ENCODE results near the gene DBNDD1. TPM values are rescaled to one million over a fixed set of nuclear protein-coding genes. Genes with fewer than 3 reads are reported as not detected.
A peak's percentile ranks its signal among the peaks of the same experiment; 100 is the strongest.

Gene DBNDD1
- total and polyA plus RNA-seq, 2 experiments from 2014 or later: 5.5 to 18.2 TPM

DNA sequence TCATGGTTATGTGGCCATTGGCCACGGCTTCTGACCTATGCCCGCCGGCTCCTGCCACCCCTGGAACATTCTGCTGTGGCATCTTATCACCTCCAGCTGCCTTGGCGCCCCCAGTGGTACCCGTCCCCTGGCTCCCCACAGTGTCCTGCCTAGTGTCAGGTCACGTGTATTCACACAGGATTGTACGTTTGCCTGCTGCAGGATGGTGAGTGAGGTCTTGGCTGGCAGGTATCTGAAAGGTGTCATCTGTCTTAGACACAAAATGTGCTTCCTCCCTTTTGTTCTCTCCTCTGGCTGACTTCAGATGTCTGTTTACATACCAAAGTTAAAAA, 24.9 kb downstream of the DBNDD1 start:
- TF ChIP-seq EZH2phosphoT487 (IDR thresholded peaks at IDR 0.05; ENCODE audit: low read depth, severe bottlenecking, unreplicated experiment) (no peak), CTCF (IDR thresholded peaks at IDR 0.05; ENCODE audit: poor library complexity) (no peak)
- H3K4me2 ChIP-seq: no peak overlapping the region
- H4K20me1 ChIP-seq (ENCODE audit: insufficient read depth, poor library complexity, severe bottlenecking): no peaks in the 10 kb centered on the region
- no peaks in the 10 kb centered on the region for H3K4me1 ChIP-seq (ENCODE audit: insufficient read depth)
- no peak overlapping the region for H3K4me3 ChIP-seq
- WGBS (ENCODE audit: low lambda C conversion rate, missing lambda C conversion rate): 89% methylated on average over 7 of the region's 7 CpGs
- H2AFZ ChIP-seq: no peak overlapping the region
- H3K36me3 ChIP-seq (replicated peaks; ENCODE audit: insufficient read depth, low read depth): no peaks in the 10 kb centered on the region
- no peak for DNase-seq (ENCODE audit: low spot score)
- peak overlapping the region; percentile 93 for H3K27ac ChIP-seq
- H3K79me2 ChIP-seq: no peaks in the 10 kb centered on the region
- no peaks in the 10 kb centered on the region for H3K9me2 ChIP-seq (replicated peaks; ENCODE audit: insufficient read depth)
- H3K27me3 ChIP-seq: no peaks in the 10 kb centered on the region
- no peaks in the 10 kb centered on the region for H3K9me3 ChIP-seq (ENCODE audit: low read depth)

DNA sequence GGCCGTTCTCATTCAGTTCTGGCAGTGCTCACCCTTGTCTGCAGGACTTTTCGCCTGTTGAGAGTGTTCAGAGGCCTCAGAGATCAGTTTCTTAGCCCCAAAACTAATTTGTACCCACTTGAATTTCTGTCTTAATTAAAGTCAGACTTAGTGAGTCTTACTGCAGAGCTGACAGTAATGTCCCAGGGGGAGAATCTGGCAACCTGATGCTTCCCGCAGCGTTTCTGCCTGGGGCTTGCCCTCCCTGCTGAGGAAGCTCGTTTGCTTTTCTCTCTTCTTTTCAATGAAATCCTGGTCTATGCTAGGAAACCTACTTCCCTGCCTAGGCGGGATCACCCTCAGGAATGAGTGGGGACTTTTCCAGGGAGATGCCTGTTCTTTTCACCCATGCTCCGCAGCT, 25.3 kb downstream of the DBNDD1 start:
- Histone ChIP-seq H3K4me1 (ENCODE audit: insufficient read depth) (no peaks in the 10 kb centered on the region), H3K27ac (peak overlapping the region; percentile 93), H3K9me3 (ENCODE audit: low read depth) (no peaks in the 10 kb centered on the region), H3K4me2 (no peak overlapping the region), H2AFZ (no peak overlapping the region), H4K20me1 (ENCODE audit: insufficient read depth, poor library complexity, severe bottlenecking) (no peaks in the 10 kb centered on the region), H3K9me2 (replicated peaks; ENCODE audit: insufficient read depth) (no peaks in the 10 kb centered on the region), H3K79me2 (no peaks in the 10 kb centered on the region), H3K27me3 (no peaks in the 10 kb centered on the region), H3K4me3 (no peak overlapping the region), H3K36me3 (replicated peaks; ENCODE audit: insufficient read depth, low read depth) (no peaks in the 10 kb centered on the region)
- TF ChIP-seq EZH2 (IDR thresholded peaks at IDR 0.05; ENCODE audit: borderline replicate concordance) (no peak), CTCF (IDR thresholded peaks at IDR 0.05; ENCODE audit: poor library complexity) (no peak), EZH2phosphoT487 (IDR thresholded peaks at IDR 0.05; ENCODE audit: low read depth, severe bottlenecking, unreplicated experiment) (no peak)
- no peak for DNase-seq (ENCODE audit: low spot score)
- WGBS (ENCODE audit: low lambda C conversion rate, missing lambda C conversion rate): 89% methylated on average over 7 of the region's 7 CpGs

GRCh38 chr16:89993377-89993776, 25.9 kb downstream of the DBNDD1 start:
- no peak overlapping the region for H3K27ac ChIP-seq
- DNase-seq (ENCODE audit: low spot score): no peak
- H3K79me2 ChIP-seq: no peaks in the 10 kb centered on the region
- no peak overlapping the region for H2AFZ ChIP-seq
- H4K20me1 ChIP-seq (ENCODE audit: insufficient read depth, poor library complexity, severe bottlenecking): no peaks in the 10 kb centered on the region
- H3K4me3 ChIP-seq: no peak overlapping the region
- H3K27me3 ChIP-seq: no peaks in the 10 kb centered on the region
- H3K9me3 ChIP-seq (ENCODE audit: low read depth): no peaks in the 10 kb centered on the region
- H3K36me3 ChIP-seq (replicated peaks; ENCODE audit: insufficient read depth, low read depth): no peaks in the 10 kb centered on the region
- no peak overlapping the region for H3K4me2 ChIP-seq
- TF ChIP-seq EZH2phosphoT487 (IDR thresholded peaks at IDR 0.05; ENCODE audit: low read depth, severe bottlenecking, unreplicated experiment): no peak
- no peak for TF ChIP-seq CTCF (IDR thresholded peaks at IDR 0.05; ENCODE audit: poor library complexity)
- no peak for TF ChIP-seq EZH2 (IDR thresholded peaks at IDR 0.05; ENCODE audit: borderline replicate concordance)
- H3K9me2 ChIP-seq (replicated peaks; ENCODE audit: insufficient read depth): no peaks in the 10 kb centered on the region
- WGBS (ENCODE audit: low lambda C conversion rate, missing lambda C conversion rate): 92% methylated on average over 4 of the region's 4 CpGs
- no peaks in the 10 kb centered on the region for H3K4me1 ChIP-seq (ENCODE audit: insufficient read depth)

DNA sequence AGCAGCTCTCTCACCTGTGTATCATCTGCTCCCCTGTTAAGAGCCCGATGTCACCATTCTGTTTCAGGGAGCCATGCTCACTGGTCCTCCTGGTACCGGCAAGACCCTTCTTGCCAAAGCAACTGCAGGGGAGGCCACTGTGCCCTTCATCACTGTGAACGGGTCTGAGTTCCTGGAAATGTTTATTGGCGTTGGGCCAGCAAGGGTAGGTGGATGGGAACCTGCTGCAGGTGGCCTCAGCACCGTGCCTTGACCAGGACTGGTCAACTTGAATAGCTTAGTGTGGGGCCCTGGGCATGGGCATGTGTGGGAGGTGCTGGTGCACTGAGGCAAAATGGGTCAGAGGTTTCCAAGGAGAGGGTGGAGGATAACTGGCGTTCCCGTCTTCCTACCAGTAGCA, 28.5 kb downstream of the DBNDD1 start:
- no peaks in the 10 kb centered on the region for H4K20me1 ChIP-seq (ENCODE audit: insufficient read depth, poor library complexity, severe bottlenecking)
- H3K4me3 ChIP-seq: no peak overlapping the region
- no peak for TF ChIP-seq EZH2phosphoT487 (IDR thresholded peaks at IDR 0.05; ENCODE audit: low read depth, severe bottlenecking, unreplicated experiment)
- no peak for TF ChIP-seq CTCF (IDR thresholded peaks at IDR 0.05; ENCODE audit: poor library complexity)
- no peak for TF ChIP-seq EZH2 (IDR thresholded peaks at IDR 0.05; ENCODE audit: borderline replicate concordance)
- H3K27ac ChIP-seq: no peak overlapping the region
- H3K9me3 ChIP-seq (ENCODE audit: low read depth): no peaks in the 10 kb centered on the region
- H3K27me3 ChIP-seq: no peaks in the 10 kb centered on the region
- no peaks in the 10 kb centered on the region for H3K9me2 ChIP-seq (replicated peaks; ENCODE audit: insufficient read depth)
- H3K4me1 ChIP-seq (ENCODE audit: insufficient read depth): no peaks in the 10 kb centered on the region
- no peak overlapping the region for H2AFZ ChIP-seq
- no peaks in the 10 kb centered on the region for H3K36me3 ChIP-seq (replicated peaks; ENCODE audit: insufficient read depth, low read depth)
- H3K79me2 ChIP-seq: no peaks in the 10 kb centered on the region
- DNase-seq (ENCODE audit: low spot score): no peak
- WGBS (ENCODE audit: low lambda C conversion rate, missing lambda C conversion rate): 98% methylated on average over 7 of the region's 7 CpGs
- no peak overlapping the region for H3K4me2 ChIP-seq

Measured in hepatocyte (in vitro differentiated cells).